GM12892 (cell line): ENCODE results near the gene HTT.

Experiments
- POLR2A ChIP-seq: IDR thresholded peaks from 2 replicates; pipeline ENCODE4 v1.6.1; 2011; ENCODE audit warnings: low read depth, low read length, control low read depth
- TAF1 ChIP-seq: IDR thresholded peaks from 2 replicates; pipeline ENCODE4 v1.6.1; 2011; ENCODE audit warnings: low read depth, mild to moderate bottlenecking, control low read depth, low read length, borderline replicate concordance

GRCh38 chr4:3209551-3210325 lies 135.3 kb downstream of the HTT start:
- TF ChIP-seq TAF1: no peak
- TF ChIP-seq POLR2A: no peak
